HepG2 (cell line): ENCODE results near the gene ERRFI1. TPM values are rescaled to one million over a fixed set of nuclear protein-coding genes. Genes with fewer than 3 reads are reported as not detected.

ENCODE experiments used
- ATAC-seq: fragments of 200-7000 bp; cut with Tn5 transposase; 3 replicates; pipeline ENCODE4 v1.9.1; 2020; ENCODE audit warnings: mild to moderate bottlenecking, moderate library complexity
- BruUV-seq: library from RNA; stranded (reverse); fragments of 400-500 nt; replicated peaks from 2 replicates; lab custom pipeline; 2021; lab: Mats Ljungman, UMichigan
- CTCF ChIA-PET: fragments of 300-600 bp; formaldehyde crosslinking; extraction: SDS; loops from one replicate; lab custom pipeline; 2021; ENCODE audit warnings: low total read pairs, inconsistent platforms, low intra/inter-chr PET ratio; lab: Yijun Ruan, JAX
- POLR2A ChIA-PET: fragments of 350-600 bp; sonication (Branson Sonifier 250); formaldehyde crosslinking; loops from one replicate; lab custom pipeline; 2020; ENCODE audit warnings: antibody characterized with exemption, inconsistent platforms; lab: Yijun Ruan, JAX
- DNase-seq: peaks from one replicate; pipeline ENCODE4 v3.0.0-alpha.2; 2015; ENCODE audit warnings: low spot score
- FAIRE-seq: peaks from 3 replicates; lab custom pipeline; 2011; peaks lifted over from hg19 to GRCh38; lab: Jason Lieb, UNC
- H2AFZ ChIP-seq: one replicate; pipeline ENCODE4 v1.6.1; 2011; ENCODE audit warnings: low read length, inconsistent platforms
- H3K27ac ChIP-seq: fragments of 300-600 bp; 3 replicates; pipeline ENCODE4 v1.8.0; 2011; ENCODE audit warnings: mixed run types, mild to moderate bottlenecking, mixed read lengths, low read length, inconsistent platforms; ENCODE audit not compliant: insufficient read depth; ENCODE audit errors: extremely low read length
- H3K27me3 ChIP-seq, 2 experiments: fragments of 200-600 bp in 1 of 2; 2 replicates in 1 of 2; 3 replicates in 1 of 2; pipeline versions ENCODE4 v1.6.0 to v1.8.0; 2011; ENCODE audit warnings: low read length in 2 of 2, mild to moderate bottlenecking in 2 of 2, moderate library complexity in 2 of 2, inconsistent platforms in 1 of 2; ENCODE audit not compliant: insufficient read depth in 2 of 2, control insufficient read depth in 1 of 2
- H3K36me3 ChIP-seq, 2 experiments: fragments of 200-600 bp in 1 of 2; replicated peaks in 1 of 2; 2 replicates in 1 of 2; 3 replicates in 1 of 2; pipeline versions ENCODE4 v1.5.1 to v1.8.0; 2011; ENCODE audit warnings: low read length in 2 of 2, inconsistent platforms in 1 of 2; ENCODE audit not compliant: insufficient read depth in 2 of 2, control insufficient read depth in 1 of 2
- H3K4me1 ChIP-seq: 2 replicates; pipeline ENCODE4 v1.5.1; 2012; ENCODE audit warnings: low read length, inconsistent platforms; ENCODE audit not compliant: insufficient read depth
- H3K4me2 ChIP-seq: 2 replicates; pipeline ENCODE4 v1.6.0; 2011; ENCODE audit warnings: low read depth, low read length, inconsistent platforms
- H3K4me3 ChIP-seq, 3 experiments: fragments of 200-600 bp in 1 of 3; sonication (generic), shearing (Covaris generic) in 1 of 3; replicated peaks in 1 of 3; 2 replicates each; pipeline ENCODE4 v1.5.1; 2011 to 2016; ENCODE audit warnings: low read length in 3 of 3, inconsistent platforms in 2 of 3, low read depth in 2 of 3, mild to moderate bottlenecking in 2 of 3, control low read depth in 1 of 3, mixed read lengths in 1 of 3; ENCODE audit not compliant: insufficient read depth in 1 of 3
- H3K79me2 ChIP-seq: one replicate; pipeline ENCODE4 v1.6.1; 2011; ENCODE audit warnings: low read length, inconsistent platforms; ENCODE audit not compliant: insufficient read depth
- H3K9ac ChIP-seq: 2 replicates; pipeline ENCODE4 v1.6.0; 2011; ENCODE audit warnings: mild to moderate bottlenecking, low read depth, low read length, inconsistent platforms; ENCODE audit not compliant: insufficient read depth
- H3K9me3 ChIP-seq: 2 replicates; pipeline ENCODE4 v1.5.1; 2012; ENCODE audit warnings: mild to moderate bottlenecking, low read length
- H4K20me1 ChIP-seq: 2 replicates; pipeline ENCODE4 v1.6.0; 2011; ENCODE audit warnings: inconsistent platforms, mild to moderate bottlenecking, low read length, moderate library complexity; ENCODE audit not compliant: insufficient read depth
- CCDC6 ChIP-seq: sonication (generic); formaldehyde crosslinking; IDR thresholded peaks from 2 replicates; pipeline ENCODE4 v1.8.1; 2022; ENCODE audit warnings: mild to moderate bottlenecking, missing genetic modification reagents, moderate library complexity
- DPF2 ChIP-seq: sonication (generic); formaldehyde crosslinking; IDR thresholded peaks from 2 replicates; pipeline ENCODE4 v1.4.0; 2020; ENCODE audit warnings: mild to moderate bottlenecking, low read depth, missing genetic modification reagents, borderline replicate concordance
- ETV6 ChIP-seq: sonication (generic); formaldehyde crosslinking; conservative IDR thresholded peaks from 2 replicates; pipeline ENCODE4 v1.4.0; 2020; ENCODE audit warnings: missing genetic modification reagents
- PAF1 ChIP-seq: IDR thresholded peaks from 2 replicates; pipeline ENCODE4 v1.6.1; 2016; ENCODE audit warnings: missing genetic modification reagents, missing compliant biosample characterization
- SMARCE1 ChIP-seq: fragments of 450-650 bp; IDR thresholded peaks from 2 replicates; pipeline ENCODE4 v1.6.1; 2017; ENCODE audit warnings: borderline replicate concordance
- SP5 ChIP-seq: IDR thresholded peaks from 2 replicates; pipeline ENCODE4 v1.6.1; 2016; ENCODE audit warnings: low read depth, borderline replicate concordance
- ZNF260 ChIP-seq: sonication (generic); formaldehyde crosslinking; IDR thresholded peaks from 2 replicates; pipeline ENCODE4 v1.4.0; 2020; ENCODE audit warnings: missing genetic modification reagents, low read depth, mild to moderate bottlenecking, borderline replicate concordance
- ZNF292 ChIP-seq: sonication (generic); formaldehyde crosslinking; IDR thresholded peaks from 2 replicates; pipeline ENCODE4 v1.8.1; 2022; ENCODE audit warnings: mild to moderate bottlenecking, low read depth, missing genetic modification reagents, borderline replicate concordance
- ZNF44 ChIP-seq: sonication (generic); formaldehyde crosslinking; IDR thresholded peaks from 2 replicates; pipeline ENCODE4 v1.5.1; 2020; ENCODE audit warnings: mild to moderate bottlenecking, missing genetic modification reagents
- WGBS: methylation state at CpG from one replicate; pipeline ENCODE4 v1.1.6; 2017; ENCODE audit warnings: low lambda C conversion rate; 5-methylcytosine and 5-hydroxymethylcytosine counted together
- in situ Hi-C: cut with HindIII; loops from 2 replicates; pipeline ENCODE4 v1.10.0; 2017; ENCODE audit warnings: low pct_unique_long_range_greater_than_20kb; ENCODE audit not compliant: extremely low pct_ligation_motif_present
- intact Hi-C: fragments of 100-400 bp; cut with micrococcal nuclease; formaldehyde crosslinking; loops from one replicate; pipeline ENCODE4 v1.10.0; 2022; ENCODE audit not compliant: unreplicated experiment
- polyA plus RNA-seq, 8 experiments: library from polyadenylated mRNA; depleted of rRNA in 3 of 8; stranded (reverse) in 7 of 8; unstranded in 1 of 8; fragments of >200 nt; fragmentation: Illumina TruSeq in 4 of 8; extraction: Trizol in 4 of 8; gene quantifications; 2 replicates each; pipeline versions ENCODE4 v1.2.1 to v1.2.3, GENCODE V29; 2011 to 2016; ENCODE audit warnings: low read depth in 4 of 8, missing spikeins in 1 of 8, mixed read lengths in 1 of 8; ENCODE audit not compliant: insufficient read depth in 1 of 8
- total RNA-seq, 5 experiments: library from RNA; depleted of rRNA; stranded (reverse); fragments of >200 nt; fragmentation: Illumina TruSeq; extraction: Trizol; gene quantifications; 2 replicates each; pipeline ENCODE4 v1.2.3, GENCODE V29; 2016; ENCODE audit warnings: low read depth in 1 of 5
- TF ChIP-seq, protein P1 (sequence below): sonication (generic); formaldehyde crosslinking; IDR thresholded peaks from 2 replicates; pipeline ENCODE4 v1.5.0; 2020; ENCODE audit warnings: mild to moderate bottlenecking, missing genetic modification reagents
- TF ChIP-seq, protein P2 (sequence below): sonication (generic); formaldehyde crosslinking; IDR thresholded peaks from 2 replicates; pipeline ENCODE4 v1.4.0; 2020; ENCODE audit warnings: missing genetic modification reagents
- TF ChIP-seq, protein P3 (sequence below): conservative IDR thresholded peaks from 2 replicates; pipeline ENCODE4 v1.6.1; 2018; ENCODE audit warnings: missing genetic modification reagents

Gene ERRFI1
- total and polyA plus RNA-seq, 2 of the 13 experiments (the other 11 are each of a cell fraction or from before 2014, with no cell fraction given) = 84.4 to 753 TPM

DNA sequence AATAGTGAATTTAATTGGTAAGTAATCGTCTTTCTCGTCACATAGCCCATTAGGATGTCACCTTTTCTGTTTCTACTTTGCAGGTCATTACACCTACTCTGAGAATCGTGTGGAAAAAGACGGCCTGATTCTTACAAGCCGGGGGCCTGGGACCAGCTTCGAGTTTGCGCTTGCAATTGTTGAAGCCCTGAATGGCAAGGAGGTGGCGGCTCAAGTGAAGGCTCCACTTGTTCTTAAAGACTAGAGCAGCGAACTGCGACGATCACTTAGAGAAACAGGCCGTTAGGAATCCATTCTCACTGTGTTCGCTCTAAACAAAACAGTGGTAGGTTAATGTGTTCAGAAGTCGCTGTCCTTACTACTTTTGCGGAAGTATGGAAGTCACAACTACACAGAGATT is 41.3 kb downstream of the ERRFI1 start:
- Histone ChIP-seq H3K27ac (no peak overlapping the region), H3K4me3 (no peak overlapping the region), H3K27me3 (no peaks in the 10 kb centered on the region; a peak in 1 of 5 replicates), H3K4me2 (no peak overlapping the region), H3K79me2 (peaks cover 3% of the 10 kb centered on the region), H3K9me3 (no peaks in the 10 kb centered on the region), H3K9ac (no peak overlapping the region), H4K20me1 (no peaks in the 10 kb centered on the region), H3K36me3 (peaks cover 25 to 59% of the 10 kb centered on the region in 2 experiments), H2AFZ (no peak overlapping the region), H3K4me1 (0 out of 2 replicates have a peak, but pooled peaks cover 5% of the 10 kb centered on the region)
- DNase-seq (no peak), ATAC-seq (no peak), FAIRE-seq (no peak)
- ChIA-PET POLR2A (interaction anchor here (1.0 kb wide), 1 partner anchor 10 kb away, joined by 3 read pairs; no protein-coding TSS in a partner anchor), CTCF (no interaction called here)
- BruUV-seq = no TSS peak
- intact Hi-C loops (no loop called here), in situ Hi-C loops (loop anchor here (5.0 kb wide), 2 partner anchors 327 to 362 kb away; no protein-coding TSS in a partner anchor)
- TF ChIP-seq ZNF260 = no peak
- TF ChIP-seq, protein P1, sequence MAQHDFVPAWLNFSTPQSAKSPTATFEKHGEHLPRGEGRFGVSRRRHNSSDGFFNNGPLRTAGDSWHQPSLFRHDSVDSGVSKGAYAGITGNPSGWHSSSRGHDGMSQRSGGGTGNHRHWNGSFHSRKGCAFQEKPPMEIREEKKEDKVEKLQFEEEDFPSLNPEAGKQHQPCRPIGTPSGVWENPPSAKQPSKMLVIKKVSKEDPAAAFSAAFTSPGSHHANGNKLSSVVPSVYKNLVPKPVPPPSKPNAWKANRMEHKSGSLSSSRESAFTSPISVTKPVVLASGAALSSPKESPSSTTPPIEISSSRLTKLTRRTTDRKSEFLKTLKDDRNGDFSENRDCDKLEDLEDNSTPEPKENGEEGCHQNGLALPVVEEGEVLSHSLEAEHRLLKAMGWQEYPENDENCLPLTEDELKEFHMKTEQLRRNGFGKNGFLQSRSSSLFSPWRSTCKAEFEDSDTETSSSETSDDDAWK = no peak
- 96% methylated on average over 15 of the region's 15 CpGs for WGBS

- CTCF ChIA-PET = interaction anchor here (2.0 to 2.7 kb wide), 3 partner anchors 32 to 366 kb away, joined by 6 to 40 read pairs (median 18); no protein-coding TSS in a partner anchor
- H3K79me2 ChIP-seq = peaks cover 3% of the 10 kb centered on the region
- FAIRE-seq (no peak), DNase-seq (no peak), ATAC-seq (no peak)
- H3K4me3 ChIP-seq = no peak overlapping the region
- POLR2A ChIA-PET = no interaction called here
- H2AFZ ChIP-seq = no peak overlapping the region
- intact Hi-C loops = no loop called here
- no peaks in the 10 kb centered on the region; a peak in 1 of 5 replicates for H3K27me3 ChIP-seq
- H3K27ac ChIP-seq = no peak overlapping the region
- H3K9me3 ChIP-seq = no peaks in the 10 kb centered on the region
- H3K9ac ChIP-seq = no peak overlapping the region
- no peaks in the 10 kb centered on the region for H4K20me1 ChIP-seq
- H3K36me3 ChIP-seq = peaks cover 29 to 72% of the 10 kb centered on the region in 2 experiments
- H3K4me1 ChIP-seq = 0 out of 2 replicates have a peak, but pooled peaks cover 5% of the 10 kb centered on the region
- in situ Hi-C loops = loop anchor here (5.0 kb wide), 2 partner anchors 329 to 364 kb away; no protein-coding TSS in a partner anchor
- WGBS = 99% methylated on average over 14 of the region's 15 CpGs
- H3K4me2 ChIP-seq = no peak overlapping the region
- no TSS peak for BruUV-seq
- no peak for TF ChIP-seq SMARCE1
- no peak for TF ChIP-seq ZNF292 (CRISPR knock-in tag)
- no peak for TF ChIP-seq ETV6 (CRISPR knock-in tag)
- no peak for TF ChIP-seq SP5 (CRISPR knock-in tag)
- TF ChIP-seq ZNF44 (CRISPR knock-in tag) = no peak
- TF ChIP-seq PAF1 (CRISPR knock-in tag) = no peak
- no peak for TF ChIP-seq CCDC6 (CRISPR knock-in tag)
- no peak for TF ChIP-seq DPF2 (CRISPR knock-in tag)
- TF ChIP-seq, protein P2, sequence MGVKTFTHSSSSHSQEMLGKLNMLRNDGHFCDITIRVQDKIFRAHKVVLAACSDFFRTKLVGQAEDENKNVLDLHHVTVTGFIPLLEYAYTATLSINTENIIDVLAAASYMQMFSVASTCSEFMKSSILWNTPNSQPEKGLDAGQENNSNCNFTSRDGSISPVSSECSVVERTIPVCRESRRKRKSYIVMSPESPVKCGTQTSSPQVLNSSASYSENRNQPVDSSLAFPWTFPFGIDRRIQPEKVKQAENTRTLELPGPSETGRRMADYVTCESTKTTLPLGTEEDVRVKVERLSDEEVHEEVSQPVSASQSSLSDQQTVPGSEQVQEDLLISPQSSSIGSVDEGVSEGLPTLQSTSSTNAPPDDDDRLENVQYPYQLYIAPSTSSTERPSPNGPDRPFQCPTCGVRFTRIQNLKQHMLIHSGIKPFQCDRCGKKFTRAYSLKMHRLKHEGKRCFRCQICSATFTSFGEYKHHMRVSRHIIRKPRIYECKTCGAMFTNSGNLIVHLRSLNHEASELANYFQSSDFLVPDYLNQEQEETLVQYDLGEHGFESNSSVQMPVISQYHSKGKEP (CRISPR knock-in tag) = no peak
- TF ChIP-seq, protein P3, sequence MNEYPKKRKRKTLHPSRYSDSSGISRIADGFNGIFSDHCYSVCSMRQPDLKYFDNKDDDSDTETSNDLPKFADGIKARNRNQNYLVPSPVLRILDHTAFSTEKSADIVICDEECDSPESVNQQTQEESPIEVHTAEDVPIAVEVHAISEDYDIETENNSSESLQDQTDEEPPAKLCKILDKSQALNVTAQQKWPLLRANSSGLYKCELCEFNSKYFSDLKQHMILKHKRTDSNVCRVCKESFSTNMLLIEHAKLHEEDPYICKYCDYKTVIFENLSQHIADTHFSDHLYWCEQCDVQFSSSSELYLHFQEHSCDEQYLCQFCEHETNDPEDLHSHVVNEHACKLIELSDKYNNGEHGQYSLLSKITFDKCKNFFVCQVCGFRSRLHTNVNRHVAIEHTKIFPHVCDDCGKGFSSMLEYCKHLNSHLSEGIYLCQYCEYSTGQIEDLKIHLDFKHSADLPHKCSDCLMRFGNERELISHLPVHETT (CRISPR knock-in tag) = no peak
These were observed 42.9 kb downstream of the ERRFI1 start for GRCh38 chr1:7983086-7983778.
